Thymus (tissue), 11 donors: Measurements from ENCODE around the gene MTG1. TPM values are rescaled to one million over a fixed set of nuclear protein-coding genes. Genes with fewer than 3 reads are reported as not detected.

Experiments used
- DNase-seq, 9 donors: peaks; one replicate each; pipeline ENCODE4 v3.0.0-alpha.2; 2013; ENCODE audit warnings: low spot score in 9 of 9, low read depth in 6 of 9, missing footprints in 1 of 9
- H3K27ac ChIP-seq, 2 donors: one replicate each; pipeline ENCODE4 v1.5.1; 2013; ENCODE audit warnings: control low read depth in 1 of 2, low read depth in 1 of 2, low read length in 1 of 2, mild to moderate bottlenecking in 1 of 2, moderate library complexity in 1 of 2
- H3K27me3 ChIP-seq, 2 donors: one replicate each; pipeline ENCODE4 v1.5.1; 2013; ENCODE audit warnings: low read length in 1 of 2; ENCODE audit not compliant: control insufficient read depth in 2 of 2, insufficient read depth in 1 of 2
- H3K36me3 ChIP-seq, 2 donors: one replicate each; pipeline ENCODE4 v1.5.1; 2013; ENCODE audit warnings: low read length in 1 of 2, mild to moderate bottlenecking in 1 of 2, moderate library complexity in 1 of 2; ENCODE audit not compliant: control insufficient read depth in 2 of 2, insufficient read depth in 2 of 2
- H3K4me1 ChIP-seq, 2 donors: one replicate each; pipeline ENCODE4 v1.5.1; 2013; ENCODE audit warnings: low read length in 2 of 2; ENCODE audit not compliant: control insufficient read depth in 2 of 2, insufficient read depth in 2 of 2
- H3K4me3 ChIP-seq, 2 donors: one replicate each; pipeline ENCODE4 v1.5.1; 2013; ENCODE audit warnings: low read length in 2 of 2, control low read depth in 1 of 2, mild to moderate bottlenecking in 1 of 2
- H3K9me3 ChIP-seq, 2 donors: one replicate each; pipeline ENCODE4 v1.5.1; 2013; ENCODE audit warnings: low read length in 1 of 2, mild to moderate bottlenecking in 1 of 2; ENCODE audit not compliant: control insufficient read depth in 2 of 2, insufficient read depth in 1 of 2
- WGBS: extraction: QIAGEN DNeasy Blood & Tissue Kit; methylation state at CpG from one replicate; pipeline ENCODE4 v1.1.7; 2013; 5-methylcytosine and 5-hydroxymethylcytosine counted together
- polyA plus RNA-seq: library from polyadenylated mRNA; stranded (reverse); fragments of 200-250 nt; gene quantifications from one replicate; pipeline ENCODE4 v1.2.3, GENCODE V29; 2013
- total RNA-seq: library from RNA; stranded (reverse); fragments of 120-200 nt; gene quantifications from one replicate; pipeline ENCODE4 v1.2.4, GENCODE V29; 2013
- donor health status: healthy.

MTG1 gene
- total and polyA plus RNA-seq, 2 donors, result 22.7 to 59.4 TPM

DNA sequence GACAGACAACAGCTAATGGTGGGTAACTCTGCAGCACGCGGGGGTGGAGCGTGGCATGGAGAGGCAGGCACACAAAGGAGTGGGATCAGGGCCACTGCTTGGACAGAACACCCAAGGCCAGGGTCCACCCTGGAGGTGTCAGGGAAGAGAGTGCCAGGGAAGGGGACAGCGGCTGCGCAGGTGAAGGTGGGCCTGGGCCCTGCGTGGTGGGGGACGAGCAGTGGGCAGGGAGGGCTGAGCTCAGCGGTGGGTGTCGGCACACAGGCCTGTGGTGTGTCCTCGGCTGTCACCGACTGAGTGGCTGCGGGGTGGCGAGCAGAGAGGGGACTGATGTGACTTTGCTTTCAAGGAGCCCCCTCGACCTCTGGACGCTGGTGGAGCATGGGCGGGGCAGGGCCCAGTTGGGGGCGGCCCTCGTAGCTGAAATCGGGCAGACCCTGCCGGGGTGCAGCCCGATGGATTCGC, 51.3 kb downstream of the MTG1 start:
- Histone ChIP-seq H3K9me3 (peaks cover 11 to 17% of the 10 kb centered on the region in 2 donors), H3K27me3 (no peaks in the 10 kb centered on the region), H3K27ac (no peak overlapping the region), H3K4me1 (peaks cover 0 to 12% of the 10 kb centered on the region in 2 donors), H3K4me3 (no peak overlapping the region), H3K36me3 (no peaks in the 10 kb centered on the region)
- 94% methylated on average over 22 of the region's 22 CpGs for WGBS
- no peak for DNase-seq

DNA sequence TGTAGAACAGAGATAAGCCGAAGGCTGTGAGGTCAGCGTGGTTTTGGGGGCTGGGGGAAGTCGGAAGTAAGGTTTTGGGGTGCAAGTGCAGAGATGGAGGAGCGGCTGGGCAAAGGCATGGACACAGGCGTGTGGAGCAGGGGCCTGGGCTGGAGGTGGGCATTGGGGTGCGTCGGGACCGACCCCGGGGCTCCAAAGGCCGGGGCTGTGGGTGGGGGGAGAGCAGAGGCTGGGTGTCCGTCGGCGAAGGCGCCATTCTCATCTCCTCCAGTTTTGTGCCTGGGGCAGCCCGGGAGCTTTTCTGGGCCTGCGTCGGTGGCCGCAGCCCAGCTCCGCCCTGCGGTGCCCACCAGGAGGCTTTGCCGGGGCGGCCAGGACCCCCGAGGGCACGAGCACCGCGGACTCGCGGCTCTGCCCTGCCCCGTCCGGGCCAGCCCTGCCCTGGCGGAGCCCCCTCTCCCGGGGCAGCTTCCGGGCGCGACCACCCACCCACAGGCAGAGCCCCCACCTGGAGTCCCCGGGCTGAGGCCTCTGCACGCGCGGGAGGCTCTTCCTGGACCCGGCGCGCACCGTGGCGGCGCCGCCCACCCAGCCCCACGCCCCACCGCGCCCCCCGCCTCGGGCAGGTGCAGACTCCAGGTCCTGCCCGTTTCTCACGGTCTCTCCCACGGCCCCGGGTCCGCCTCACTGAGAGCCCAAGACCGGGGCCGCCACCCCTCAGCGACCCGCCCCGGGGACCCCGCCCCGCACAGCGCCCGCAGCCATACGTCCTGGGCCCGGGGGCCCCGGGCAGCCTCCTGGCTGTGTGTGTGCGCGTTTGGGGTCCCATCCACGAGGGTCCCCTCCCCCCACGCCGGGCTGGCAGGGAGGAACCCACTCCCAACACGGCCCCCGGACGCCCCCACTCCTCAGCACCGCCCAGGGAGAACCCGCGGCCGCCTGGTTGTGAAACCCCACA, 52.1 kb downstream of the MTG1 start:
- H3K27ac ChIP-seq, result no peak overlapping the region
- no peak for DNase-seq
- peaks cover 11 to 17% of the 10 kb centered on the region in 2 donors for H3K9me3 ChIP-seq
- 70% methylated on average over 80 of the region's 80 CpGs for whole genome bisulfite sequencing
- no peak overlapping the region for H3K4me3 ChIP-seq
- H3K36me3 ChIP-seq, result no peaks in the 10 kb centered on the region
- peaks cover 0 to 12% of the 10 kb centered on the region in 2 donors for H3K4me1 ChIP-seq
- no peaks in the 10 kb centered on the region for H3K27me3 ChIP-seq

DNA sequence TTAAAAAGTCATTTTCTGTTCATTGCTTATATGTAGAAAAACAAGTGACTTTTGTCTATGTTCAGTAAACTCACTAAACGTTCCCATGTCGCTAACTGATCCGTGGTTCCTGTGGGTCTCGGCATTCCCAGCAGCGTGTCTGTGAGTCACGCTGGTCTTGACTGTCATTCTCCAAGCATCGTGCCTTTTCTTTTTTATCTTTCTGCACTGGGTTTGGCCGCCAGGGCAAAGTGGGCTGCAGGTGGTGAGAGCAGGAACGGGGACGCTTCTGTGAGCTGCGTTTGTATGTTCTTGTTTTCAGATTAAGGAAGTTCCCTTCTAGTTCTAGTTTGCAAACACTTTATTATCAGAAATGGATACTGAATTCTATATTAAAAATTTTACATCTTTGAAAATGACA, 53.0 kb downstream of the MTG1 start:
- no peak overlapping the region for H3K4me3 ChIP-seq
- peaks cover 11 to 17% of the 10 kb centered on the region in 2 donors for H3K9me3 ChIP-seq
- no peaks in the 10 kb centered on the region for H3K27me3 ChIP-seq
- H3K27ac ChIP-seq, result no peak overlapping the region
- H3K4me1 ChIP-seq, result peaks cover 0 to 8% of the 10 kb centered on the region in 2 donors
- no peak for DNase-seq
- 90% methylated on average over 11 of the region's 11 CpGs for WGBS
- H3K36me3 ChIP-seq, result no peaks in the 10 kb centered on the region

DNA sequence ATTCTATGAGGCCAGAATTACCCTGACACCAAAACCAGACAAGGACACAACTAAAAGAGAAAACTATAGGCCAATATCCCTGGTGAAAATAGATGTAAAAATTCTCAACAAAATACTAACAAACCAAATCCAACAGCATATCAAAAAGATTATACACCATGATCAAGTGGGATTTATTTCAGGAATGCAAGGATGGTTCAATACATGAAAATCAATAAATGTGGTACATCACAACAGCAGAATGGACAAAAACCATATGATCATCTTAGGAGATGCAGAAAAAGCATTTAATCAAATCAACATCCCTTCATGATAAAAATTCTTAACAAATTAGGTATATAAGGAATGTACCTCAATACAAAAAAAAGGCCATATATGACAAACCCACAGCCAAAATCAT, 54.2 kb downstream of the MTG1 start:
- H3K9me3 ChIP-seq, result peaks cover 10 to 17% of the 10 kb centered on the region in 2 donors
- no peaks in the 10 kb centered on the region for H3K36me3 ChIP-seq

DNA sequence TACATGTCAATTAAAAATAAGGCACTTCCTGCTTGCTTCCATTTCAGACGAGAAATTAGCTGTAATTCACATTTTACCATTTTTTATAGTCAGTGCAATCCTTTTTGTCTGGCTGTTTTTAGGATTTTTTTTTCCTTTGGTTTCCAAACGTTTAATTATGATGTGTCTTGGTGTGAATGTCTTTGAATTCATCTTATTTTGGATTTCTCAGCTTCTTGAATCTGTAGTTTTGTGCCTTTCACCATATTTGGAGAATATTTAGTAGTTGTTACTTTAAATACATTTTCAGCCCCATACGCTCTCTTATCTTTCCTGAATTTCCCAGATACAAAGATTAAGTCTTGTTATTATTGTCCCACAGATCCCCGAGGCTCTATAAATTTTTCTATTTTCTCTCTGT, 57.4 kb downstream of the MTG1 start:
- WGBS, result 79% methylated on average over 4 of the region's 4 CpGs
- no peak for DNase-seq
- H3K4me3 ChIP-seq, result no peak overlapping the region

More for the DNA sequence above, 54.2 kb downstream of the MTG1 start:
- H3K4me3 ChIP-seq, result no peak overlapping the region
- H3K27me3 ChIP-seq, result no peaks in the 10 kb centered on the region
- H3K27ac ChIP-seq, result no peak overlapping the region
- no peak for DNase-seq
- no peaks in the 10 kb centered on the region for H3K4me1 ChIP-seq

DNA sequence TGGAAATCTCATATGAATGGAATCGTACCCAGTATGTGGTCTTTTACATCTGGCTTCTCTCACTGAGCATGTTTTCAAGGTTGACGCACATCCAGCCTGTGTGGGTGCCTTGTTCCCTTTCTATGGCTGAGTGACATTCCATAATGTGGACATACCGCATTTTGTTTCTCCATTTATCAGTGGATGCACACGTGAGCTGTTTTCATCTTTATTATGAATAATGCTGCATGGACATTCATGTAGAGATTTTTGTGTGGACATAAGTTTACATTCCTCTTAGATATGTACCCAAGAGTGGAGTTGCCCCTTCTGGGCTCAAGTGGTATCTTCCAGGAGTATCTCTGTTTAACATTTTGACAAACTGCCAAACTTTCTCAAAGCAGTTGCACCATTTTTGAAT, 58.5 kb downstream of the MTG1 start:
- H3K4me3 ChIP-seq, result no peak overlapping the region
- H3K9me3 ChIP-seq, result peaks cover 0 to 2% of the 10 kb centered on the region in 2 donors
- H3K36me3 ChIP-seq, result no peaks in the 10 kb centered on the region
- H3K27ac ChIP-seq, result no peak overlapping the region
- WGBS, result 87% methylated on average over 4 of the region's 4 CpGs
- H3K4me1 ChIP-seq, result no peaks in the 10 kb centered on the region
- DNase-seq, result no peak
- H3K27me3 ChIP-seq, result no peaks in the 10 kb centered on the region

More for the DNA sequence above, 57.4 kb downstream of the MTG1 start:
- no peaks in the 10 kb centered on the region for H3K27me3 ChIP-seq
- H3K9me3 ChIP-seq, result peaks cover 5 to 8% of the 10 kb centered on the region in 2 donors
- no peaks in the 10 kb centered on the region for H3K4me1 ChIP-seq
- H3K36me3 ChIP-seq, result no peaks in the 10 kb centered on the region
- H3K27ac ChIP-seq, result no peak overlapping the region

DNA sequence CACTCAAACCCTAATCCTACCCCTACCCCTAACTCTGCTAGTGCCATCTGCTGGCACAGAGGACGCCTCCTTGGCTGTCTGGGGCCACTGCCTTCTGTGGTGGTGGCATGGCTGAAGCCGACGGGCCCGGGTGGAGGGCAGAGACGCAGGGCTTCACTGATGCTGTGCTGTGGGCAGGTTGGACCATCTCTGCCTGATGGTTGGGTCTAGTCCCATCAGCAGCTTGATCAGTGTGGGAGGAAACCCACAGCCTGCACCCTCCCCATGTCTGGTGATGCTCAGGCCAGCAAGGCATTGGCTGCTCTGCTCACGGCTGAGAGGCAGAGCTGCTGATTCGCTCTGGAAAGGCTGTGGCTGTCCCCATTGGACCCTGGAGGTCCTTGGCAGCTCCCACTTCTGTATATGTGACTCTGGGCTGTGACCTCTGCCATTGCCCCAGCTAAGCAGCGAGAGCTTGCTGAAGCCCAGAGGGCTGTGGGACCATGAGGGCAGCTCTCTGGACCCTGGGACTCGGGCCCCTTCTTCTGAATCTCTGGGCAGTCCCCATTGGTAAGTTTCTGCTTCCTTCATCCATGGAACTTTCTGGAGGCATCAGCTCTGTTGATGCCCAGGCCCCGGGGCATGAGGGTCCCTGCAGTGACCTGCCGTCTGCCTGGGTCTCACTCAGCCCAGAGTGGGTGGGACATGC, 59.7 kb downstream of the MTG1 start, which contains the start of gene SCART1:
TSS of gene SCART1 (plus strand) at position 430 of the 688 bp plus-strand sequence. CDS start at position 483, 53 bp downstream.
- H3K27me3 ChIP-seq, result no peaks in the 10 kb centered on the region
- H3K36me3 ChIP-seq, result no peaks in the 10 kb centered on the region
- no peak within 1 kb of the TSS for H3K27ac ChIP-seq
- no peak within 1 kb of the TSS for H3K4me3 ChIP-seq
- WGBS, result 95% methylated on average over 11 of the region's 11 CpGs
- DNase-seq, result no peak
- H3K4me1 ChIP-seq, result no peaks in the 10 kb centered on the region
- peaks cover 0 to 2% of the 10 kb centered on the region in 2 donors for H3K9me3 ChIP-seq

DNA sequence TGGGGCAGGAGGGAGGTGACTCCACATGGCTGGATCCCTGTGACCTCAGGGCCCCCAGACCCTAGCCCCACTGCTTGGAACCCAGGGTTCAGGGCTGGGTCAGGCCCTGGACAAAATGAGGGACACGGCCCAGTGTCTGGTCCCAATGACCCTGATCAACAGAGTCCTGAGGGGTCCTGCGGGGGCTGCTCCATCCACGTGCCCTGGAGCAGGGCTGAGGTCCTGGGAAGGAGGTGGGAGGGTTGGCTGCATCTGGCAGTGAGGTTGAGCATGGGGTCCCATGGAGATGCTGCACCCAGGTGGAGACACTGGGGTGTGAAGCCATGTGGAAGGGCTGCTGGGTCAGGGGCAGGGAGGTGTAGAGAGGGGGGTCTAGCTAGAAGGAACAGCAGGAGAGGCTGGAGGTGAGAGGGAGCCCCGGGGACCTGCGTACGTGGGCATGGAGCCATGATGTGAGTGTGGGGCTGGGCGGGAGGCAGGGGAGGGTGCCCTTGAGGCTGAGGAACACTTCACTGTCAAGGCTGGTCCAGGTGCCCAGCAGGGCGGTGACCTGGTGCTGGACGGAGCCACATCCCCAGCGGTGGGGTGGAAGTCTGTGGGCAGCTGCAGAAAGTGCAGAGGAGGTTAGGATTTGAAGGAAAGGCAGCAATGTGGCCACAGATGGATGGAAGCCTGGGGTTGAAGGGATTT, 60.4 kb downstream of the MTG1 start:
- DNase-seq, result no peak

More for the DNA sequence above, 60.4 kb downstream of the MTG1 start:
- Histone ChIP-seq H3K4me1 (no peaks in the 10 kb centered on the region), H3K27me3 (no peaks in the 10 kb centered on the region), H3K4me3 (no peak overlapping the region), H3K9me3 (peaks cover 0 to 4% of the 10 kb centered on the region in 2 donors), H3K27ac (no peak overlapping the region), H3K36me3 (no peaks in the 10 kb centered on the region)
- WGBS, result 94% methylated on average over 10 of the region's 10 CpGs
